ENCODE results near the gene VANGL1.

The VANGL1 gene

GRCh38 chr1:115643666-115644065 is 1.9 kb downstream of the VANGL1 start:
- DNase-seq (ENCODE audit: low spot score), result no peak

- no peak for DNase-seq (ENCODE audit: low spot score)
These were observed 2.3 kb downstream of the VANGL1 start for GRCh38 chr1:115644109-115644508.

GRCh38 chr1:115647047-115647446 is 5.3 kb downstream of the VANGL1 start:
- no peak for DNase-seq (ENCODE audit: low spot score)

GRCh38 chr1:115647507-115647906 is 5.7 kb downstream of the VANGL1 start:
- no peak for DNase-seq (ENCODE audit: low spot score)

GRCh38 chr1:115647919-115648650 is 6.3 kb downstream of the VANGL1 start:
- DNase-seq (ENCODE audit: low spot score), result no peak

GRCh38 chr1:115648717-115649691 is 7.2 kb downstream of the VANGL1 start:
- DNase-seq (ENCODE audit: low spot score), result no peak

- DNase-seq (ENCODE audit: low spot score), result no peak
These were observed 8.2 kb downstream of the VANGL1 start for GRCh38 chr1:115649964-115650363.

GRCh38 chr1:115650961-115651360 is 9.2 kb downstream of the VANGL1 start:
- DNase-seq (ENCODE audit: low spot score), result no peak

GRCh38 chr1:115651391-115651790 is 9.6 kb downstream of the VANGL1 start:
- DNase-seq (ENCODE audit: low spot score), result no peak

GRCh38 chr1:115652236-115652788 is 10.5 kb downstream of the VANGL1 start:
- no peak for DNase-seq (ENCODE audit: low spot score)

GRCh38 chr1:115654125-115654524 is 12.4 kb downstream of the VANGL1 start:
- no peak for DNase-seq (ENCODE audit: low spot score)

GRCh38 chr1:115654663-115655305 is 13.0 kb downstream of the VANGL1 start:
- DNase-seq (ENCODE audit: low spot score), result no peak

GRCh38 chr1:115655306-115655663 is 13.5 kb downstream of the VANGL1 start:
- DNase-seq (ENCODE audit: low spot score), result no peak

GRCh38 chr1:115655916-115656315 is 14.1 kb downstream of the VANGL1 start:
- no peak for DNase-seq (ENCODE audit: low spot score)

GRCh38 chr1:115656461-115657077 is 14.8 kb downstream of the VANGL1 start:
- no peak for DNase-seq (ENCODE audit: low spot score)

GRCh38 chr1:115658646-115659045 is 16.9 kb downstream of the VANGL1 start:
- no peak for DNase-seq (ENCODE audit: low spot score)

GRCh38 chr1:115660151-115660550 is 18.4 kb downstream of the VANGL1 start:
- no peak for DNase-seq (ENCODE audit: low spot score)

- DNase-seq (ENCODE audit: low spot score), result no peak
These were observed 19.4 kb downstream of the VANGL1 start for GRCh38 chr1:115661157-115661556.

- no peak for DNase-seq (ENCODE audit: low spot score)
These were observed 23.7 kb downstream of the VANGL1 start for GRCh38 chr1:115665319-115666096.

GRCh38 chr1:115666206-115666605 is 24.4 kb downstream of the VANGL1 start:
- DNase-seq (ENCODE audit: low spot score), result no peak

GRCh38 chr1:115666702-115667101 is 24.9 kb downstream of the VANGL1 start:
- DNase-seq (ENCODE audit: low spot score), result no peak

Measured in SK-N-DZ (cell line).